SU-DHL-6 (cell line): ENCODE results near the gene PPL.

ENCODE experiments used
- EZH2phosphoT487 ChIP-seq: fragments of 200-600 bp; sonication (generic), shearing (Covaris generic); conservative IDR thresholded peaks from 2 replicates; pipeline ENCODE4 v1.6.1; 2018; ENCODE audit warnings: mild to moderate bottlenecking, antibody characterized with exemption, low read length, moderate library complexity, mixed read lengths
- TF ChIP-seq, protein P1 (sequence below): fragments of 200-600 bp; sonication (generic); IDR thresholded peaks from one replicate; pipeline ENCODE4 v1.5.1; 2017; ENCODE audit warnings: antibody characterized with exemption, mild to moderate bottlenecking, low read length, moderate library complexity; ENCODE audit not compliant: insufficient read depth, poor library complexity, severe bottlenecking

DNA sequence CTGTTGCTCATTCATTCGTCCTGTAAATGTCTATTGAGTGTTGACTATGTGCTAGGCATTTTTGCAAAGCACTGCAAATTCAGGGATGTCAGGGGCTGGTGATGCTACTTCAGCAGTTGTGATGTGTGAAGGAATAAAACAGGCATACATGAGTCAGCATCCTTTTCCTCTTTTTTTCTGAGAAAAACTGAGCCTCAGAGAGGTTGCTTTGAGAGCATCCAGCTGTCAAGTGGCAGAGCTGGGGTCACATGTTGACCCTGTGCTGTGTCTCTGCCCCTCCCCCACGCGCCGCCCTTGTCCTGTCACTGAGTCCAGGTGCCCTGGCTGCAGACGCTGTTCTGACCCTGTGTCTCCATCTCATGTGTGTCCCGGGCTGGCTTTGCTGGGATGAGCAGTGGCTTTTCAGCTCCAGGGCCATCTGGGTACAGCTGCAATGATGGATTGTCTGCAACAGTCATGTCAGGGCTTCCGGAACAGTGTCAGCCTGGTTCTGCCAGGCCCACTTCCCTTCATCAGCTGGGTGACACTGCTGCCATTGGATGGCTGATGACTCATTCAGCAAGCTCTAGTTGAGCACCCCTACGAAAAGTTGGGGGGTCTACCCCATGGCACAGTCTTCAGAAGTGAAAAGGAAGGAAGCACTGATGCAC lies 36.1 kb upstream of the PPL start:
- TF ChIP-seq, protein P1, sequence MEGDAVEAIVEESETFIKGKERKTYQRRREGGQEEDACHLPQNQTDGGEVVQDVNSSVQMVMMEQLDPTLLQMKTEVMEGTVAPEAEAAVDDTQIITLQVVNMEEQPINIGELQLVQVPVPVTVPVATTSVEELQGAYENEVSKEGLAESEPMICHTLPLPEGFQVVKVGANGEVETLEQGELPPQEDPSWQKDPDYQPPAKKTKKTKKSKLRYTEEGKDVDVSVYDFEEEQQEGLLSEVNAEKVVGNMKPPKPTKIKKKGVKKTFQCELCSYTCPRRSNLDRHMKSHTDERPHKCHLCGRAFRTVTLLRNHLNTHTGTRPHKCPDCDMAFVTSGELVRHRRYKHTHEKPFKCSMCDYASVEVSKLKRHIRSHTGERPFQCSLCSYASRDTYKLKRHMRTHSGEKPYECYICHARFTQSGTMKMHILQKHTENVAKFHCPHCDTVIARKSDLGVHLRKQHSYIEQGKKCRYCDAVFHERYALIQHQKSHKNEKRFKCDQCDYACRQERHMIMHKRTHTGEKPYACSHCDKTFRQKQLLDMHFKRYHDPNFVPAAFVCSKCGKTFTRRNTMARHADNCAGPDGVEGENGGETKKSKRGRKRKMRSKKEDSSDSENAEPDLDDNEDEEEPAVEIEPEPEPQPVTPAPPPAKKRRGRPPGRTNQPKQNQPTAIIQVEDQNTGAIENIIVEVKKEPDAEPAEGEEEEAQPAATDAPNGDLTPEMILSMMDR = no peak
- no peak for TF ChIP-seq EZH2phosphoT487
